GM18951 (cell line): ENCODE measurements around the gene LAMA2.

Experiments used
- POLR2A ChIP-seq: IDR thresholded peaks from 4 replicates; pipeline ENCODE4 v1.6.1; 2011; ENCODE audit warnings: mild to moderate bottlenecking; ENCODE audit not compliant: insufficient read length, insufficient read depth; ENCODE audit errors: extremely low read depth
- in situ Hi-C: fragments of 300-500 bp; cut with MboI; formaldehyde crosslinking; loops from one replicate; pipeline ENCODE4 v1.12.0; 2022; ENCODE audit warnings: low sequenced_read_pairs, mixed read lengths, inconsistent platforms; ENCODE audit not compliant: unreplicated experiment

The LAMA2 gene

GRCh38 chr6:128930321-128930720 lies 47.4 kb downstream of the LAMA2 start:
- in situ Hi-C loops: no loop called here
- TF ChIP-seq POLR2A: no peak

GRCh38 chr6:128932061-128932460 lies 49.1 kb downstream of the LAMA2 start:
- TF ChIP-seq POLR2A: no peak
- in situ Hi-C loops: no loop called here

GRCh38 chr6:128950864-128951263 lies 67.9 kb downstream of the LAMA2 start:
- TF ChIP-seq POLR2A: no peak
- in situ Hi-C loops: no loop called here

GRCh38 chr6:128952902-128953301 lies 70.0 kb downstream of the LAMA2 start:
- in situ Hi-C loops: no loop called here
- no peak for TF ChIP-seq POLR2A

- in situ Hi-C loops: no loop called here
- TF ChIP-seq POLR2A: no peak
Observed at GRCh38 chr6:128954308-128955043, 71.5 kb downstream of the LAMA2 start.

- TF ChIP-seq POLR2A: no peak
- in situ Hi-C loops: no loop called here
Observed at GRCh38 chr6:128963561-128963960, 80.6 kb downstream of the LAMA2 start.

- in situ Hi-C loops: no loop called here
- TF ChIP-seq POLR2A: no peak
Observed at GRCh38 chr6:128964233-128964755, 81.4 kb downstream of the LAMA2 start.

GRCh38 chr6:128964771-128965170 lies 81.8 kb downstream of the LAMA2 start:
- no peak for TF ChIP-seq POLR2A
- in situ Hi-C loops: no loop called here

- in situ Hi-C loops: no loop called here
- TF ChIP-seq POLR2A: no peak
Observed at GRCh38 chr6:128966934-128967333, 84.0 kb downstream of the LAMA2 start.

GRCh38 chr6:128979071-128979470 lies 96.1 kb downstream of the LAMA2 start:
- no peak for TF ChIP-seq POLR2A
- in situ Hi-C loops: no loop called here

GRCh38 chr6:128981716-128982115 lies 98.8 kb downstream of the LAMA2 start:
- in situ Hi-C loops: no loop called here
- TF ChIP-seq POLR2A: no peak

- in situ Hi-C loops: no loop called here
- no peak for TF ChIP-seq POLR2A
Observed at GRCh38 chr6:128990360-128990759, 107.4 kb downstream of the LAMA2 start.

- in situ Hi-C loops: no loop called here
- no peak for TF ChIP-seq POLR2A
Observed at GRCh38 chr6:128990915-128991314, 108.0 kb downstream of the LAMA2 start.

GRCh38 chr6:128993166-128993565 lies 110.2 kb downstream of the LAMA2 start:
- in situ Hi-C loops: no loop called here
- no peak for TF ChIP-seq POLR2A
